Hepatocyte (in vitro differentiated cells): ENCODE results near the gene F7. TPM values are rescaled to one million over a fixed set of nuclear protein-coding genes. Genes with fewer than 3 reads are reported as not detected.

Experiments used
- DNase-seq: peaks from one replicate; pipeline ENCODE4 v3.0.0-alpha.2; 2016; ENCODE audit warnings: low spot score
- H2AFZ ChIP-seq: fragments of 200-600 bp; sonication (generic); 2 replicates; pipeline ENCODE4 v1.6.0; 2016; ENCODE audit warnings: antibody characterized with exemption, mild to moderate bottlenecking
- H3K27ac ChIP-seq: fragments of 200-600 bp; sonication (generic); 2 replicates; pipeline ENCODE4 v1.5.1; 2016; ENCODE audit warnings: mild to moderate bottlenecking
- H3K27me3 ChIP-seq: fragments of 200-600 bp; sonication (generic); 2 replicates; pipeline ENCODE4 v1.6.1; 2016
- H3K36me3 ChIP-seq: fragments of 200-600 bp; sonication (generic); replicated peaks from 2 replicates; pipeline ENCODE4 v1.5.1; 2016; ENCODE audit warnings: low read depth; ENCODE audit not compliant: insufficient read depth
- H3K4me1 ChIP-seq: fragments of 200-600 bp; sonication (generic); 2 replicates; pipeline ENCODE4 v1.5.1; 2016; ENCODE audit warnings: mild to moderate bottlenecking, moderate library complexity; ENCODE audit not compliant: insufficient read depth
- H3K4me2 ChIP-seq: fragments of 200-600 bp; sonication (generic); 2 replicates; pipeline ENCODE4 v1.6.0; 2016
- H3K4me3 ChIP-seq: fragments of 200-600 bp; sonication (generic); 2 replicates; pipeline ENCODE4 v1.5.1; 2016; ENCODE audit warnings: mild to moderate bottlenecking
- H3K79me2 ChIP-seq: fragments of 200-600 bp; sonication (generic); 2 replicates; pipeline ENCODE4 v1.6.0; 2017; ENCODE audit warnings: mild to moderate bottlenecking
- H3K9me2 ChIP-seq: fragments of 200-600 bp; sonication (generic); replicated peaks from 2 replicates; pipeline ENCODE4 v1.6.0; 2017; ENCODE audit warnings: mild to moderate bottlenecking; ENCODE audit not compliant: insufficient read depth
- H3K9me3 ChIP-seq: fragments of 200-600 bp; sonication (generic); 2 replicates; pipeline ENCODE4 v1.5.1; 2016; ENCODE audit warnings: low read depth, mild to moderate bottlenecking
- H4K20me1 ChIP-seq: fragments of 200-600 bp; sonication (generic); 2 replicates; pipeline ENCODE4 v1.6.0; 2016; ENCODE audit warnings: mild to moderate bottlenecking; ENCODE audit not compliant: insufficient read depth, poor library complexity, severe bottlenecking
- CTCF ChIP-seq: fragments of 200-600 bp; sonication (generic); IDR thresholded peaks from 2 replicates; pipeline ENCODE4 v1.5.1; 2016; ENCODE audit warnings: antibody characterized with exemption, mild to moderate bottlenecking; ENCODE audit not compliant: poor library complexity
- EZH2 ChIP-seq: fragments of 200-600 bp; sonication (generic); IDR thresholded peaks from 2 replicates; pipeline ENCODE4 v1.6.1; 2016; ENCODE audit warnings: antibody characterized with exemption, mild to moderate bottlenecking, borderline replicate concordance
- EZH2phosphoT487 ChIP-seq: fragments of 200-600 bp; sonication (generic); IDR thresholded peaks from one replicate; pipeline ENCODE4 v1.6.1; 2018; ENCODE audit warnings: antibody characterized with exemption, mild to moderate bottlenecking, low read depth, moderate library complexity; ENCODE audit not compliant: unreplicated experiment, severe bottlenecking
- WGBS: methylation state at CpG from one replicate; pipeline ENCODE4 v1.1.6; 2016; ENCODE audit warnings: low lambda C conversion rate; ENCODE audit errors: missing lambda C conversion rate; 5-methylcytosine and 5-hydroxymethylcytosine counted together
- polyA plus RNA-seq: library from polyadenylated mRNA; unstranded; fragments of >200 nt; fragmentation: Nextera tagmentation; extraction: Ambion mirVana; gene quantifications from 2 replicates; pipeline ENCODE4 v1.2.1, GENCODE V29; 2016
- total RNA-seq: library from RNA; depleted of rRNA; stranded (reverse); fragments of >200 nt; gene quantifications from 2 replicates; pipeline ENCODE4 v1.2.3, GENCODE V29; 2014

F7 gene
- total and polyA plus RNA-seq, 2 experiments from 2014 or later = 12.6 to 24.0 TPM

DNA sequence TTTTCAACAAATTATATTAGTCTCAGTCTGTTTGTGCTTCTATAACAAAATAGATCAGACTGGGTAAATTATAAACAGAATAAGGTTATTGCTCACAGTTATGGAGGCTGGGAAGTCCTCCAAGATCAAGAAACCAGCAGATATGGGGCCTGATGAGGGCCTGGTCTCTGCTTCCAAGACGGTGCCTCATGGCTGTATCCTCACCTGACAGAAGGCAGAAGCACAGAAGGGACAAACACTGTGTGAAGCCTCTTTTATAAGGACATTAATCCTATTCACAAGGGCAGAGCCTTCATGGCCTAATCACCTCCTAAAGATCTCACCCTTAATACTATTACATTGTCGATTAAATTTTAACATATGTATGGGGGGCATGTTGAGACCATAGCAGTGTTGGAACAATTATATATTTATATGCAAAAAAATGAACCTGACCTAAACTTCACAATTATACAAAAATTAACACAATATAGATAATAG lies 29.7 kb downstream of the F7 start:
- TF ChIP-seq CTCF = no peak
- no peak for TF ChIP-seq EZH2
- no peak for TF ChIP-seq EZH2phosphoT487
- Histone ChIP-seq H3K4me2 (no peak overlapping the region), H3K4me3 (no peak overlapping the region), H2AFZ (no peak overlapping the region), H3K36me3 (no peaks in the 10 kb centered on the region), H3K27me3 (no peaks in the 10 kb centered on the region), H3K9me3 (no peaks in the 10 kb centered on the region), H3K79me2 (no peaks in the 10 kb centered on the region), H3K27ac (no peak overlapping the region), H3K4me1 (no peaks in the 10 kb centered on the region), H3K9me2 (no peaks in the 10 kb centered on the region), H4K20me1 (no peaks in the 10 kb centered on the region)
- WGBS = 82% methylated on average over 2 of the region's 2 CpGs
- DNase-seq = no peak

- H3K4me1 ChIP-seq = no peaks in the 10 kb centered on the region
- no peaks in the 10 kb centered on the region for H3K9me3 ChIP-seq
- H2AFZ ChIP-seq = no peak overlapping the region
- no peaks in the 10 kb centered on the region for H3K27me3 ChIP-seq
- H3K27ac ChIP-seq = peak overlapping the region; percentile 58
- no peak overlapping the region for H3K4me3 ChIP-seq
- no peaks in the 10 kb centered on the region for H3K79me2 ChIP-seq
- no peak for DNase-seq
- no peaks in the 10 kb centered on the region for H3K36me3 ChIP-seq
- H3K4me2 ChIP-seq = no peak overlapping the region
- no peaks in the 10 kb centered on the region for H3K9me2 ChIP-seq
- WGBS = 81% methylated on average over 11 of the region's 11 CpGs
- no peaks in the 10 kb centered on the region for H4K20me1 ChIP-seq
- TF ChIP-seq CTCF (no peak), EZH2 (no peak), EZH2phosphoT487 (no peak)
Measured at GRCh38 chr13:113137691-113138298, 32.2 kb downstream of the F7 start.

- H4K20me1 ChIP-seq = no peaks in the 10 kb centered on the region
- no peaks in the 10 kb centered on the region for H3K36me3 ChIP-seq
- no peak overlapping the region for H3K27ac ChIP-seq
- TF ChIP-seq EZH2 (no peak), CTCF (no peak), EZH2phosphoT487 (no peak)
- WGBS = 74% methylated on average over 16 of the region's 16 CpGs
- no peaks in the 10 kb centered on the region for H3K79me2 ChIP-seq
- H3K27me3 ChIP-seq = no peaks in the 10 kb centered on the region
- H3K4me1 ChIP-seq = no peaks in the 10 kb centered on the region
- H3K9me3 ChIP-seq = no peaks in the 10 kb centered on the region
- H3K4me2 ChIP-seq = no peak overlapping the region
- no peak overlapping the region for H3K4me3 ChIP-seq
- H2AFZ ChIP-seq = no peak overlapping the region
- no peaks in the 10 kb centered on the region for H3K9me2 ChIP-seq
- DNase-seq = peak; percentile 35
Measured at GRCh38 chr13:113138792-113139551, 33.4 kb downstream of the F7 start.
